Natural killer cell (primary cell): ENCODE measurements around the gene GSE1. TPM values are rescaled to one million over a fixed set of nuclear protein-coding genes. Genes with fewer than 3 reads are reported as not detected.
A peak's percentile ranks its signal among the peaks of the same experiment; 100 is the strongest.

Experiments used
- ATAC-seq, 3 donors: fragments of 150-1000 bp in 2 of 3; fragments of 200-7000 bp in 1 of 3; cut with Tn5 transposase; 1 replicate in 1 of 3; 2 replicates in 2 of 3; pipeline ENCODE4 v1.10.0; 2021; ENCODE audit warnings: mild to moderate bottlenecking in 2 of 3, moderate library complexity in 2 of 3
- DNase-seq, 2 donors: peaks; one replicate each; pipeline versions ENCODE4 v3.0.0 to v3.0.0-alpha.2; 2013 to 2021; ENCODE audit warnings: mixed read lengths in 1 of 2
- H3K27ac ChIP-seq: one replicate; pipeline ENCODE4 v1.5.1; 2013; ENCODE audit warnings: mild to moderate bottlenecking, low read length
- H3K27me3 ChIP-seq: one replicate; pipeline ENCODE4 v1.6.1; 2013; ENCODE audit warnings: low read length; ENCODE audit not compliant: control insufficient read depth, insufficient read depth
- H3K36me3 ChIP-seq: one replicate; pipeline ENCODE4 v1.6.1; 2013; ENCODE audit warnings: low read length; ENCODE audit not compliant: control insufficient read depth, insufficient read depth
- H3K4me1 ChIP-seq: one replicate; pipeline ENCODE4 v1.6.1; 2013; ENCODE audit warnings: low read length; ENCODE audit not compliant: control insufficient read depth, insufficient read depth
- H3K4me3 ChIP-seq: one replicate; pipeline ENCODE4 v1.5.1; 2013; ENCODE audit warnings: low read length
- H3K9me3 ChIP-seq: one replicate; pipeline ENCODE4 v1.6.1; 2013; ENCODE audit warnings: low read length; ENCODE audit not compliant: control insufficient read depth, insufficient read depth
- H3K27ac Mint-ChIP-seq, 2 donors: one replicate each; pipeline ENCODE4 v1.8.0; 2022; ENCODE audit warnings: mild to moderate bottlenecking in 2 of 2, mixed read lengths in 2 of 2, moderate library complexity in 1 of 2
- H3K27me3 Mint-ChIP-seq, 2 donors: one replicate each; pipeline ENCODE4 v1.8.0; 2022; ENCODE audit warnings: low read depth in 2 of 2, mixed read lengths in 2 of 2
- H3K36me3 Mint-ChIP-seq: one replicate; pipeline ENCODE4 v1.8.0; 2022; ENCODE audit warnings: mixed read lengths
- H3K4me1 Mint-ChIP-seq, 2 donors: one replicate each; pipeline ENCODE4 v1.8.0; 2022; ENCODE audit warnings: mixed read lengths in 2 of 2
- H3K4me3 Mint-ChIP-seq: one replicate; pipeline ENCODE4 v1.8.0; 2022; ENCODE audit warnings: mild to moderate bottlenecking, moderate library complexity, mixed read lengths
- H3K9me3 Mint-ChIP-seq, 2 donors: one replicate each; pipeline ENCODE4 v1.8.0; 2022; ENCODE audit warnings: mixed read lengths in 2 of 2
- WGBS: methylation state at CpG from one replicate; pipeline ENCODE4 v1.1.7; 2013; ENCODE audit warnings: missing lambda C conversion rate; ENCODE audit not compliant: insufficient coverage; 5-methylcytosine and 5-hydroxymethylcytosine counted together
- intact Hi-C: fragments of 100-400 bp; cut with micrococcal nuclease; formaldehyde crosslinking; loops from one replicate; pipeline ENCODE4 v1.14.2; 2022
- total RNA-seq, 4 donors: library from RNA; stranded (reverse); fragments of 120-200 nt in 1 of 4; gene quantifications; one replicate each; pipeline versions ENCODE4 v1.2.3 to v1.2.4, GENCODE V29; 2013 to 2022
- TF ChIP-seq, protein P1 (sequence below): fragments of 200-600 bp; IDR thresholded peaks from one replicate; pipeline ENCODE4 v1.8.0; 2022; ENCODE audit warnings: antibody characterized with exemption

Gene GSE1
- total RNA-seq, 3 donors from 2014 or later (not counting 1 experiment from before 2014, with no cell fraction given), result 232 to 277 (median 233) TPM

DNA sequence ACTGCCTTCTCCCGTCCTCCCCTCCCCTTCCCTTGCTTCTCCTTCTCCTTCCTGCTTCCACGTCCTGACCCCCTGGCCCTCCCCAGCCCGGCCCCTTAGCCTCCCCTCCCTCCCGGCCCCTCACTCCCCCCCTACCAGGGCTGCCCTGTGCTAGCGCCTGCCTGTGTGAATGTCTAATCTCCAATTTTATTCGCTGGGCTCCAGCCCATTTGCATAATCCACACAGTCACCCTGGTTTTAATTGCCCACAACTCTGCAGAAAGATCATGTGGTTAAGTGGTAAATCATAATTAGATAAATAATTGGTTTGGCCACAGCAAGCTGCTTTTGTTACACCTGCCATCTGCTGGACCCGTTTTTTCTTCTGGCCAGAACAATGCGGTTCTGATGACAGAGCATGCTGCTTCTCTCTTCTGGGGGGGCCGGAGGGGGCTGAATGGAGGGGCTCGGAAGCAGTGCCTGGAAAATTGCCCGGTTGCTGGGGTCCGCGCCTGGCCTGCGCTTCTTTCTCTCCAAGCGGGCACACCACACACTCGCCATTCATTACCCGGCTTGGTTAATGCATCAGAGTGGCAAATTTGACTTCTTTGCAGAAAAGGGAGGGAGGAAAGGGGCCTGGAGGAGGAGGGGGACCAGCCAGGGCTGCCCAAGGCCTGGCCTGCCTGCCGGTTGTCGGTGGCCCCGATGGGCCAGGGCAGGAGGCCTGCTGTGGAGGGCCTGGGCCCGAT is 19.5 kb upstream of the GSE1 start:
- Histone ChIP-seq H3K4me1 (peaks cover 23% of the 10 kb centered on the region), H3K27me3 (no peaks in the 10 kb centered on the region), H3K36me3 (peaks cover 8% of the 10 kb centered on the region), H3K27ac (no peak overlapping the region), H3K4me3 (no peak overlapping the region), H3K9me3 (no peaks in the 10 kb centered on the region)
- TF ChIP-seq, protein P1, sequence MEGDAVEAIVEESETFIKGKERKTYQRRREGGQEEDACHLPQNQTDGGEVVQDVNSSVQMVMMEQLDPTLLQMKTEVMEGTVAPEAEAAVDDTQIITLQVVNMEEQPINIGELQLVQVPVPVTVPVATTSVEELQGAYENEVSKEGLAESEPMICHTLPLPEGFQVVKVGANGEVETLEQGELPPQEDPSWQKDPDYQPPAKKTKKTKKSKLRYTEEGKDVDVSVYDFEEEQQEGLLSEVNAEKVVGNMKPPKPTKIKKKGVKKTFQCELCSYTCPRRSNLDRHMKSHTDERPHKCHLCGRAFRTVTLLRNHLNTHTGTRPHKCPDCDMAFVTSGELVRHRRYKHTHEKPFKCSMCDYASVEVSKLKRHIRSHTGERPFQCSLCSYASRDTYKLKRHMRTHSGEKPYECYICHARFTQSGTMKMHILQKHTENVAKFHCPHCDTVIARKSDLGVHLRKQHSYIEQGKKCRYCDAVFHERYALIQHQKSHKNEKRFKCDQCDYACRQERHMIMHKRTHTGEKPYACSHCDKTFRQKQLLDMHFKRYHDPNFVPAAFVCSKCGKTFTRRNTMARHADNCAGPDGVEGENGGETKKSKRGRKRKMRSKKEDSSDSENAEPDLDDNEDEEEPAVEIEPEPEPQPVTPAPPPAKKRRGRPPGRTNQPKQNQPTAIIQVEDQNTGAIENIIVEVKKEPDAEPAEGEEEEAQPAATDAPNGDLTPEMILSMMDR, result no peak
- H3K9me3 Mint-ChIP-seq, result no peaks in the 10 kb centered on the region
- H3K36me3 Mint-ChIP-seq, result no peaks in the 10 kb centered on the region
- no peaks in the 10 kb centered on the region for H3K27me3 Mint-ChIP-seq
- DNase-seq (no peak), ATAC-seq (peak in 2 of 3 donors; percentile 21 to 28)
- peak overlapping the region; percentile 30 to 74 for H3K27ac Mint-ChIP-seq
- peaks cover 32 to 59% of the 10 kb centered on the region in 2 donors for H3K4me1 Mint-ChIP-seq
- 74% methylated on average over 19 of the region's 21 CpGs for WGBS
- no peak overlapping the region for H3K4me3 Mint-ChIP-seq
- intact Hi-C loops, result no loop called here

GRCh38 chr16:85594273-85594977 is 18.7 kb upstream of the GSE1 start:
- WGBS, result 92% methylated on average over 24 of the region's 24 CpGs
- H3K9me3 Mint-ChIP-seq, result no peaks in the 10 kb centered on the region
- ATAC-seq (no peak), DNase-seq (no peak)
- no peaks in the 10 kb centered on the region for H3K27me3 Mint-ChIP-seq
- H3K9me3 ChIP-seq, result no peaks in the 10 kb centered on the region
- H3K36me3 ChIP-seq, result peaks cover 8% of the 10 kb centered on the region
- intact Hi-C loops, result no loop called here
- H3K36me3 Mint-ChIP-seq, result no peaks in the 10 kb centered on the region
- H3K27ac Mint-ChIP-seq, result peak overlapping the region; percentile 69 to 74
- peaks cover 38 to 66% of the 10 kb centered on the region in 2 donors for H3K4me1 Mint-ChIP-seq
- no peaks in the 10 kb centered on the region for H3K27me3 ChIP-seq
- peaks cover 19% of the 10 kb centered on the region for H3K4me1 ChIP-seq
- no peak overlapping the region for H3K27ac ChIP-seq
- H3K4me3 Mint-ChIP-seq, result peak overlapping the region; percentile 41
- H3K4me3 ChIP-seq, result no peak overlapping the region
- TF ChIP-seq, protein P1, result no peak

DNA sequence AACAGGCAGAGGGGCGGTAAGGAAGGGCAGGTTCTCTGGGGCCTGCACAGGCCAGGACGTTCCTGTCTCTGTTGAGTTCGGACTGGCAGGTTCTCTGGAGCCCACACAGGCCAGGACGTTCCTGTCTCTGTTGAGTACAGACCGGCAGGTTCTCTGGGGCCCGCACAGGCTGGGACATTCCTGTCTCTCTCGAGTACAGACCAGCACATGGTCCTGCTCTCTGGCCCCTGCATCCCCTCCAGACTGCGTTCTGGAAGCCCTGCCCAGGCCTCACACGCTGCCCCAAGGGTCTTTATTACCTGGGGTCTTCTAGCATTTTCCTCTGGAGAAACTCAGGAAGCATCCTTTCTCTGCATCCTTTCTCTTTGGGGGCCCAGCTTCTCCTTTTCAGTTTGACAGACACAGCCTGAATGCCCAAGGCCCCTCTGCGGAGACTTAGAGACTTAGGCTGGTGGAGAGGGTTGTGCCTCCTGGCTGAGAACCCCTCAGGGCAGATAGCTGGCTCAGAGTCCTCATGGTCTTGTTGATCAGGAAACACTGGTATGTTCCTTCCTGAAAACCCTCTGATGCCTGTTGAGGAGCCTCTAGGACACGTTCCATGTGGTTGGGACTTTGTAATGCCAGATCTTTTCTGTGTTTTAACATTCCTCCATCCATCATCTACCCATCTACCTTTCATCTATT is 18.0 kb upstream of the GSE1 start:
- intact Hi-C loops, result no loop called here
- H3K36me3 Mint-ChIP-seq, result no peaks in the 10 kb centered on the region
- peaks cover 26% of the 10 kb centered on the region for H3K4me1 ChIP-seq
- H3K9me3 ChIP-seq, result no peaks in the 10 kb centered on the region
- H3K27ac Mint-ChIP-seq, result peak overlapping the region; percentile 69 to 74
- H3K27me3 ChIP-seq, result no peaks in the 10 kb centered on the region
- TF ChIP-seq, protein P1, result no peak
- H3K4me3 ChIP-seq, result no peak overlapping the region
- no peaks in the 10 kb centered on the region for H3K27me3 Mint-ChIP-seq
- H3K9me3 Mint-ChIP-seq, result no peaks in the 10 kb centered on the region
- no peak for ATAC-seq
- 84% methylated on average over 11 of the region's 11 CpGs for WGBS
- H3K4me3 Mint-ChIP-seq, result no peak overlapping the region
- no peak for DNase-seq
- peaks cover 38 to 73% of the 10 kb centered on the region in 2 donors for H3K4me1 Mint-ChIP-seq
- no peak overlapping the region for H3K27ac ChIP-seq
- H3K36me3 ChIP-seq, result peaks cover 8% of the 10 kb centered on the region
